Activated CD4-positive, alpha-beta memory T cell treated with anti-CD3 and anti-CD28 coated beads, Interleukin-2, amount 10 ng/mL, durations not matched to agents 7 days and 5 days (primary cell): ENCODE measurements around the gene SYNE1. TPM values are rescaled to one million over a fixed set of nuclear protein-coding genes. Genes with fewer than 3 reads are reported as not detected.
"Not testable (repeated sequence)": the region's sequence is repeated elsewhere in the genome, so short reads cannot be mapped to it uniquely, and the experiment has no call there.

Source experiments
- CTCF ChIA-PET: fragments of 350-600 bp; sonication (Branson Sonifier 250); formaldehyde crosslinking; loops from one replicate; lab custom pipeline; 2021; ENCODE audit warnings: antibody characterized with exemption, inconsistent platforms; lab: Charles Lee
- POLR2A ChIA-PET: fragments of 350-600 bp; sonication (Branson Sonifier 250); formaldehyde crosslinking; loops from one replicate; lab custom pipeline; 2021; ENCODE audit warnings: antibody characterized with exemption; lab: Charles Lee
- DNase-seq: peaks from one replicate; pipeline ENCODE4 v3.0.0-alpha.2; 2020
- H3K27ac Mint-ChIP-seq: one replicate; pipeline ENCODE4 v1.8.0; 2021; ENCODE audit warnings: mild to moderate bottlenecking, mixed read lengths
- H3K27me3 Mint-ChIP-seq: one replicate; pipeline ENCODE4 v1.8.0; 2021; ENCODE audit warnings: mixed read lengths
- H3K36me3 Mint-ChIP-seq: one replicate; pipeline ENCODE4 v1.8.0; 2021; ENCODE audit warnings: low read depth, mixed read lengths
- H3K4me1 Mint-ChIP-seq: one replicate; pipeline ENCODE4 v1.8.0; 2021; ENCODE audit warnings: mixed read lengths
- H3K4me3 Mint-ChIP-seq: one replicate; pipeline ENCODE4 v1.8.0; 2021; ENCODE audit warnings: mild to moderate bottlenecking, mixed read lengths
- H3K9me3 Mint-ChIP-seq: one replicate; pipeline ENCODE4 v1.8.0; 2021; ENCODE audit warnings: mixed read lengths
- total RNA-seq, 2 experiments: library from RNA; stranded (reverse); gene quantifications; one replicate each; pipeline ENCODE4 v1.2.3, GENCODE V29; 2021

SYNE1 gene, protein sequence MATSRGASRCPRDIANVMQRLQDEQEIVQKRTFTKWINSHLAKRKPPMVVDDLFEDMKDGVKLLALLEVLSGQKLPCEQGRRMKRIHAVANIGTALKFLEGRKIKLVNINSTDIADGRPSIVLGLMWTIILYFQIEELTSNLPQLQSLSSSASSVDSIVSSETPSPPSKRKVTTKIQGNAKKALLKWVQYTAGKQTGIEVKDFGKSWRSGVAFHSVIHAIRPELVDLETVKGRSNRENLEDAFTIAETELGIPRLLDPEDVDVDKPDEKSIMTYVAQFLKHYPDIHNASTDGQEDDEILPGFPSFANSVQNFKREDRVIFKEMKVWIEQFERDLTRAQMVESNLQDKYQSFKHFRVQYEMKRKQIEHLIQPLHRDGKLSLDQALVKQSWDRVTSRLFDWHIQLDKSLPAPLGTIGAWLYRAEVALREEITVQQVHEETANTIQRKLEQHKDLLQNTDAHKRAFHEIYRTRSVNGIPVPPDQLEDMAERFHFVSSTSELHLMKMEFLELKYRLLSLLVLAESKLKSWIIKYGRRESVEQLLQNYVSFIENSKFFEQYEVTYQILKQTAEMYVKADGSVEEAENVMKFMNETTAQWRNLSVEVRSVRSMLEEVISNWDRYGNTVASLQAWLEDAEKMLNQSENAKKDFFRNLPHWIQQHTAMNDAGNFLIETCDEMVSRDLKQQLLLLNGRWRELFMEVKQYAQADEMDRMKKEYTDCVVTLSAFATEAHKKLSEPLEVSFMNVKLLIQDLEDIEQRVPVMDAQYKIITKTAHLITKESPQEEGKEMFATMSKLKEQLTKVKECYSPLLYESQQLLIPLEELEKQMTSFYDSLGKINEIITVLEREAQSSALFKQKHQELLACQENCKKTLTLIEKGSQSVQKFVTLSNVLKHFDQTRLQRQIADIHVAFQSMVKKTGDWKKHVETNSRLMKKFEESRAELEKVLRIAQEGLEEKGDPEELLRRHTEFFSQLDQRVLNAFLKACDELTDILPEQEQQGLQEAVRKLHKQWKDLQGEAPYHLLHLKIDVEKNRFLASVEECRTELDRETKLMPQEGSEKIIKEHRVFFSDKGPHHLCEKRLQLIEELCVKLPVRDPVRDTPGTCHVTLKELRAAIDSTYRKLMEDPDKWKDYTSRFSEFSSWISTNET (N-terminal part only)
- total RNA-seq = 10 to 100 TPM; 85.5 to 86.8 TPM

GRCh38 chr6:152637296-152638047, at the start of gene SYNE1:
SYNE1 (minus strand) TSS chr6:152637362; CDS start chr6:152628331, 9,031 bp downstream.
- H3K4me3 Mint-ChIP-seq = peak within 1 kb of the TSS; percentile 77
- H3K27ac Mint-ChIP-seq = no peak within 1 kb of the TSS
- H3K27me3 Mint-ChIP-seq = peaks cover 44% of the 10 kb centered on the region
- CTCF ChIA-PET = no interaction called here
- POLR2A ChIA-PET = no interaction called here
- peaks cover 30% of the 10 kb centered on the region for H3K4me1 Mint-ChIP-seq
- DNase-seq = no peak
- H3K9me3 Mint-ChIP-seq = no peaks in the 10 kb centered on the region
- peaks cover 6% of the 10 kb centered on the region for H3K36me3 Mint-ChIP-seq

- no peak overlapping the region for H3K4me3 Mint-ChIP-seq
- no peaks in the 10 kb centered on the region for H3K4me1 Mint-ChIP-seq
- ChIA-PET CTCF (no interaction called here), POLR2A (no interaction called here)
- H3K27ac Mint-ChIP-seq = no peak overlapping the region
- H3K36me3 Mint-ChIP-seq = no peaks in the 10 kb centered on the region
- H3K9me3 Mint-ChIP-seq = no peaks in the 10 kb centered on the region
- no peak for DNase-seq
- H3K27me3 Mint-ChIP-seq = no peaks in the 10 kb centered on the region
Observed at GRCh38 chr6:152685819-152686218, 48.7 kb upstream of the SYNE1 start.

DNA sequence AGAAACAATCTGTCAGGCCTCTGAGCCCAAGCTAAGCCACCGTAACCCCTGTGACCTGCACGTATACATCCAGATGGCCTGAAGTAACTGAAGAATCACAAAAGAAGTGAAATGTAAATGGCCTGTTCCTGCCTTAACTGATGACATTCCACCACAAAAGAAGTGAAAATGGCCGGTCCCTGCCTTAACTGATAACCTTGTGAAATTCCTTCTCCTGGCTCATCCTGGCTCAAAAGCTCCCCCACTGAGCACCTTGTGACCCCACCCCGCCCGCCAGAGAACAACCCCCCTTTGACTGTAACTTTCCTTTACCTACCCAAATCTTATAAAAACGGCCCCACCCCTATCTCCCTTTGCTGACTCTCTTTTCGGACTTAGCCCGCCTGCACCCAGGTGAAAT, 45.8 kb upstream of the SYNE1 start:
- H3K36me3 Mint-ChIP-seq, POLR2A ChIA-PET, H3K27me3 Mint-ChIP-seq, DNase-seq, H3K4me1 Mint-ChIP-seq, H3K9me3 Mint-ChIP-seq, CTCF ChIA-PET, H3K27ac Mint-ChIP-seq, H3K4me3 Mint-ChIP-seq: not testable (repeated sequence)

GRCh38 chr6:152682141-152682540, 45.0 kb upstream of the SYNE1 start:
- POLR2A ChIA-PET = no interaction called here
- Mint-ChIP-seq H3K4me1 (no peaks in the 10 kb centered on the region), H3K27ac (no peak overlapping the region), H3K4me3 (no peak overlapping the region), H3K36me3 (no peaks in the 10 kb centered on the region), H3K27me3 (no peaks in the 10 kb centered on the region), H3K9me3 (no peaks in the 10 kb centered on the region)
- CTCF ChIA-PET = no interaction called here
- no peak for DNase-seq

GRCh38 chr6:152680879-152681517, 43.8 kb upstream of the SYNE1 start:
- H3K27ac Mint-ChIP-seq = no peak overlapping the region
- no peak overlapping the region for H3K4me3 Mint-ChIP-seq
- no peaks in the 10 kb centered on the region for H3K9me3 Mint-ChIP-seq
- H3K27me3 Mint-ChIP-seq = no peaks in the 10 kb centered on the region
- no peak for DNase-seq
- ChIA-PET POLR2A (no interaction called here), CTCF (no interaction called here)
- no peaks in the 10 kb centered on the region for H3K36me3 Mint-ChIP-seq
- H3K4me1 Mint-ChIP-seq = no peaks in the 10 kb centered on the region

- Mint-ChIP-seq H3K4me1 (no peaks in the 10 kb centered on the region), H3K4me3 (no peak overlapping the region), H3K9me3 (no peaks in the 10 kb centered on the region), H3K36me3 (no peaks in the 10 kb centered on the region), H3K27ac (no peak overlapping the region), H3K27me3 (no peaks in the 10 kb centered on the region)
- ChIA-PET POLR2A (no interaction called here), CTCF (no interaction called here)
- DNase-seq = no peak
Observed at GRCh38 chr6:152680151-152680550, 43.0 kb upstream of the SYNE1 start.

DNA sequence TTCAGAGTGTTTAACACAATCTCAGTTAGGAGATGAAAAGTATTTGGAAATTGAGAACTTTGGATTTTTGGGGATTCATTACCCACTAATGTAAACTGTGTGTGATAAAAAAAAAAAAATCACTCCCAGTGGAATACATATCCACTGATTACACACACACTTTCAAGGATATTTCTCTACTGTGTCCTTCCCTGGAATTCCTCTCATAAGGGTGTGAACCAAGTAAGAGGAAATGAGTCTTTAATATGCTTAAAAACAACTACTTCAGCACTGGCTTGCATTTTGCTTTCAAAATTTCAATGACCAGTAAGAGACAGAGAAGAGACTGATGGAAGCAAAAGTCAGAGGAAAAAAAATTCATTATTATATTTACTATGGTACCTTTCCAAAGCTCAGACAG, 36.1 kb upstream of the SYNE1 start:
- no peak for DNase-seq
- no peaks in the 10 kb centered on the region for H3K27me3 Mint-ChIP-seq
- no peaks in the 10 kb centered on the region for H3K36me3 Mint-ChIP-seq
- ChIA-PET POLR2A (no interaction called here), CTCF (no interaction called here)
- H3K9me3 Mint-ChIP-seq = no peaks in the 10 kb centered on the region
- H3K4me3 Mint-ChIP-seq = no peak overlapping the region
- H3K27ac Mint-ChIP-seq = no peak overlapping the region
- H3K4me1 Mint-ChIP-seq = no peaks in the 10 kb centered on the region

DNA sequence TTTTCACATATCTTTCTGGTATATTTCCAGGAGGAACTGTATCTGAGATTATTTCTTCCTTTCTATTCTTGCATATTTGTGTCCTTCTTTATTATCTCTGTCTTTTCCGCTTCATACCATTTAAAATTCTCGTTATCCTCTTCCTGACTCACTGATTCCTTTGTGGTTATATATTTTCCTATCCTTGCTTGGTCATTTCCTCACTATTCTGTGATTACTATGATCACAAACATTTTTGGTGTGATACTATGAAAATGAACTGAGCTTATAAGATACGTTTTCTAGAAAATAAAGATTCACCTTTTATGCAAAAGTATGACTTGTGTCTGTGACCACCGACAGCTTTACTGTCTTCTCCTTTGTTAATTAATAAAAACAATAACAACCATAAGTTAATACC, 34.0 kb upstream of the SYNE1 start:
- Mint-ChIP-seq H3K4me3 (no peak overlapping the region), H3K4me1 (no peaks in the 10 kb centered on the region), H3K9me3 (no peaks in the 10 kb centered on the region), H3K36me3 (no peaks in the 10 kb centered on the region), H3K27me3 (no peaks in the 10 kb centered on the region), H3K27ac (no peak overlapping the region)
- ChIA-PET CTCF (interaction anchor here (1.0 to 1.8 kb wide), 3 partner anchors 28 to 119 kb away, joined by 4 to 5 read pairs (median 4); no protein-coding TSS in a partner anchor), POLR2A (no interaction called here)
- DNase-seq = no peak

DNA sequence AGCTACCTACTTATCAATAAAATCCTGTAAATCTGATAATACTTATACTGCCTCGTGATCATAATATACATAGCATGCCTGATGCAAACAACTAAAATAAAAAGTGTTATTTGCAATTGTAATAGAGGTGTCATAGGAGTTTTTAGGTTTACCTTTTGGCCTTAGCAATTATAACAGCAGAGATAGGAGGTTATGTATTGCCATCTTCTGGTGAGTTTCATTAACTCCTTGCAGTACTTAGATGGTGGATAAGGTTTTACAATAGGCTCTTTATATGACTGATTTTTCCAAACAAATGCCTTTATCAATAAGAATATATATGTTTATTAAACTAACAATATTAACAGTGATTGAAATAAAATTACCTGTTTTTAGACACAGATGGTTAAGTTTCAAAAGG, 32.7 kb upstream of the SYNE1 start:
- POLR2A ChIA-PET = no interaction called here
- no peak overlapping the region for H3K4me3 Mint-ChIP-seq
- no peaks in the 10 kb centered on the region for H3K4me1 Mint-ChIP-seq
- H3K36me3 Mint-ChIP-seq = no peaks in the 10 kb centered on the region
- H3K27me3 Mint-ChIP-seq = no peaks in the 10 kb centered on the region
- H3K9me3 Mint-ChIP-seq = no peaks in the 10 kb centered on the region
- no peak for DNase-seq
- CTCF ChIA-PET = interaction anchor here (1.0 kb wide), 1 partner anchor 184 kb away, joined by 4 read pairs; no protein-coding TSS in a partner anchor
- no peak overlapping the region for H3K27ac Mint-ChIP-seq

GRCh38 chr6:152661776-152662175, 24.6 kb upstream of the SYNE1 start:
- CTCF ChIA-PET = no interaction called here
- Mint-ChIP-seq H3K27me3 (no peaks in the 10 kb centered on the region), H3K4me1 (no peaks in the 10 kb centered on the region), H3K4me3 (no peak overlapping the region), H3K36me3 (no peaks in the 10 kb centered on the region), H3K9me3 (no peaks in the 10 kb centered on the region), H3K27ac (no peak overlapping the region)
- DNase-seq = no peak
- POLR2A ChIA-PET = no interaction called here

GRCh38 chr6:152651986-152652385, 14.8 kb upstream of the SYNE1 start:
- Mint-ChIP-seq H3K27ac (no peak overlapping the region), H3K27me3 (peaks cover 5% of the 10 kb centered on the region), H3K4me3 (no peak overlapping the region), H3K9me3 (no peaks in the 10 kb centered on the region), H3K4me1 (no peaks in the 10 kb centered on the region), H3K36me3 (no peaks in the 10 kb centered on the region)
- ChIA-PET CTCF (no interaction called here), POLR2A (no interaction called here)
- no peak for DNase-seq

GRCh38 chr6:152648105-152648504, 10.9 kb upstream of the SYNE1 start:
- DNase-seq = no peak
- CTCF ChIA-PET = no interaction called here
- no peak overlapping the region for H3K4me3 Mint-ChIP-seq
- POLR2A ChIA-PET = no interaction called here
- H3K27ac Mint-ChIP-seq = no peak overlapping the region
- peaks cover 18% of the 10 kb centered on the region for H3K27me3 Mint-ChIP-seq
- no peaks in the 10 kb centered on the region for H3K9me3 Mint-ChIP-seq
- no peaks in the 10 kb centered on the region for H3K4me1 Mint-ChIP-seq
- no peaks in the 10 kb centered on the region for H3K36me3 Mint-ChIP-seq
